GM23338 (cell line): ENCODE data around the gene UBC. TPM values are rescaled to one million over a fixed set of nuclear protein-coding genes. Genes with fewer than 3 reads are reported as not detected.

Experiments
- ATAC-seq: fragments of 200-7000 bp; cut with Tn5 transposase; 3 replicates; pipeline ENCODE4 v1.9.1; 2020
- DNase-seq: peaks from one replicate; pipeline ENCODE4 v3.0.0-alpha.2; 2015; ENCODE audit warnings: low spot score
- H2AFZ ChIP-seq: fragments of 200-600 bp; sonication (generic); 2 replicates; pipeline ENCODE4 v1.8.0; 2016; ENCODE audit warnings: antibody characterized with exemption, mild to moderate bottlenecking, moderate library complexity
- H3F3A ChIP-seq: fragments of 200-600 bp; sonication (generic); replicated peaks from 2 replicates; pipeline ENCODE4 v1.8.0; 2017; ENCODE audit warnings: antibody characterized with exemption, mixed run types, low read depth
- H3K27ac ChIP-seq: fragments of 200-600 bp; sonication (generic); 2 replicates; pipeline ENCODE4 v1.6.1; 2016; ENCODE audit warnings: low read depth
- H3K27me3 ChIP-seq: fragments of 200-600 bp; sonication (generic); 2 replicates; pipeline ENCODE4 v1.8.0; 2016; ENCODE audit warnings: mild to moderate bottlenecking, mixed run types, moderate library complexity; ENCODE audit not compliant: insufficient read depth
- H3K36me3 ChIP-seq: fragments of 200-600 bp; sonication (generic); 2 replicates; pipeline ENCODE4 v1.8.0; 2016; ENCODE audit warnings: mild to moderate bottlenecking; ENCODE audit not compliant: insufficient read depth
- H3K4me1 ChIP-seq: fragments of 200-600 bp; sonication (generic); 2 replicates; pipeline ENCODE4 v1.8.0; 2016; ENCODE audit warnings: mild to moderate bottlenecking, moderate library complexity; ENCODE audit not compliant: insufficient read depth
- H3K4me2 ChIP-seq: fragments of 200-600 bp; sonication (generic); 2 replicates; pipeline ENCODE4 v1.7.1; 2017; ENCODE audit warnings: mixed run types
- H3K4me3 ChIP-seq: fragments of 200-600 bp; sonication (generic); 2 replicates; pipeline ENCODE4 v1.6.1; 2016; ENCODE audit warnings: mixed run types
- H3K79me2 ChIP-seq: fragments of 200-600 bp; sonication (generic); replicated peaks from 2 replicates; pipeline ENCODE4 v1.8.0; 2017; ENCODE audit warnings: mild to moderate bottlenecking; ENCODE audit not compliant: insufficient read depth
- H3K9me2 ChIP-seq: fragments of 200-600 bp; sonication (generic); 2 replicates; pipeline ENCODE4 v1.8.0; 2017; ENCODE audit not compliant: insufficient read depth
- H4K20me1 ChIP-seq: fragments of 200-600 bp; sonication (generic); replicated peaks from 2 replicates; pipeline ENCODE4 v1.8.0; 2017; ENCODE audit warnings: mild to moderate bottlenecking; ENCODE audit not compliant: insufficient read depth
- H3K27ac Mint-ChIP-seq: 2 replicates; pipeline ENCODE4 v1.8.0; 2020; ENCODE audit warnings: inconsistent platforms, mild to moderate bottlenecking, moderate library complexity, mixed read lengths
- H3K27me3 Mint-ChIP-seq: 3 replicates; pipeline ENCODE4 v1.8.0; 2022; ENCODE audit warnings: low read depth, mild to moderate bottlenecking, moderate library complexity, mixed read lengths, inconsistent platforms; ENCODE audit not compliant: insufficient read depth, poor library complexity
- H3K36me3 Mint-ChIP-seq: 3 replicates; pipeline ENCODE4 v1.8.0; 2021; ENCODE audit warnings: low read depth, mild to moderate bottlenecking, inconsistent platforms, moderate library complexity, mixed read lengths
- H3K4me1 Mint-ChIP-seq: 3 replicates; pipeline ENCODE4 v1.8.0; 2020; ENCODE audit warnings: mild to moderate bottlenecking, inconsistent platforms, mixed read lengths
- H3K4me3 Mint-ChIP-seq: 3 replicates; pipeline ENCODE4 v1.8.0; 2021; ENCODE audit warnings: moderate library complexity, mild to moderate bottlenecking, inconsistent platforms, mixed read lengths
- H3K9me3 Mint-ChIP-seq: 3 replicates; pipeline ENCODE4 v1.8.0; 2020; ENCODE audit warnings: moderate library complexity, mild to moderate bottlenecking, inconsistent platforms, mixed read lengths
- CREB1 ChIP-seq: fragments of 250-450 bp; sonication (Bioruptor Pico); IDR thresholded peaks from 2 replicates; pipeline ENCODE4 v1.5.0; 2020; ENCODE audit warnings: low read depth, mild to moderate bottlenecking, moderate library complexity
- CTCF ChIP-seq, 2 experiments: fragments of 200-600 bp in 1 of 2; sonication (generic) in 1 of 2; conservative IDR thresholded peaks; 2 replicates each; pipeline versions ENCODE4 v1.5.1 to v1.6.1; 2016 to 2017; ENCODE audit warnings: antibody characterized with exemption in 2 of 2, low read depth in 2 of 2, mild to moderate bottlenecking in 2 of 2, moderate library complexity in 1 of 2
- EZH2 ChIP-seq: fragments of 200-600 bp; sonication (generic); IDR thresholded peaks from one replicate; pipeline ENCODE4 v1.8.0; 2017; ENCODE audit warnings: antibody characterized with exemption, mild to moderate bottlenecking, low read depth; ENCODE audit not compliant: unreplicated experiment
- EZH2phosphoT487 ChIP-seq: fragments of 200-600 bp; sonication (generic); IDR thresholded peaks from one replicate; pipeline ENCODE4 v1.8.1; 2018; ENCODE audit warnings: antibody characterized with exemption; ENCODE audit not compliant: unreplicated experiment
- JUNB ChIP-seq: IDR thresholded peaks from one replicate; pipeline ENCODE4 v1.6.1; 2016; ENCODE audit warnings: antibody characterized with exemption; ENCODE audit not compliant: unreplicated experiment
- NANOG ChIP-seq: IDR thresholded peaks from 2 replicates; pipeline ENCODE4 v1.6.1; 2016; ENCODE audit warnings: antibody characterized with exemption, borderline replicate concordance
- POLR2AphosphoS5 ChIP-seq: IDR thresholded peaks from 2 replicates; pipeline ENCODE4 v1.6.1; 2016; ENCODE audit warnings: antibody characterized with exemption, low read depth
- STAT1 ChIP-seq: IDR thresholded peaks from one replicate; pipeline ENCODE4 v1.6.1; 2016; ENCODE audit warnings: antibody characterized with exemption; ENCODE audit not compliant: unreplicated experiment
- ZNF114 ChIP-seq: fragments of 250-450 bp; sonication (Bioruptor Pico); IDR thresholded peaks from 2 replicates; pipeline ENCODE4 v1.5.0; 2020; ENCODE audit warnings: mild to moderate bottlenecking, moderate library complexity
- ZNF331 ChIP-seq: fragments of 250-450 bp; sonication (Bioruptor Pico); IDR thresholded peaks from 2 replicates; pipeline ENCODE4 v1.5.0; 2020; ENCODE audit warnings: low read depth, mild to moderate bottlenecking, moderate library complexity
- polyA plus RNA-seq: library from polyadenylated mRNA; unstranded; fragments of >200 nt; fragmentation: Nextera tagmentation; extraction: Ambion mirVana; gene quantifications from 2 replicates; pipeline ENCODE4 v1.2.1, GENCODE V29; 2016
- total RNA-seq: library from RNA; depleted of rRNA; stranded (reverse); fragments of >200 nt; shearing (Covaris generic); gene quantifications from 2 replicates; pipeline ENCODE4 v1.2.3, GENCODE V29; 2014
- TF ChIP-seq, protein P1 (sequence below): IDR thresholded peaks from one replicate; pipeline ENCODE4 v1.6.1; 2018; ENCODE audit warnings: antibody characterized with exemption; ENCODE audit not compliant: unreplicated experiment
- TF ChIP-seq, protein P2 (sequence below): IDR thresholded peaks from 2 replicates; pipeline ENCODE4 v1.6.1; 2016; ENCODE audit warnings: antibody characterized with exemption

The UBC gene
- total and polyA plus RNA-seq, 2 experiments from 2014 or later = 511 to 665 TPM

DNA sequence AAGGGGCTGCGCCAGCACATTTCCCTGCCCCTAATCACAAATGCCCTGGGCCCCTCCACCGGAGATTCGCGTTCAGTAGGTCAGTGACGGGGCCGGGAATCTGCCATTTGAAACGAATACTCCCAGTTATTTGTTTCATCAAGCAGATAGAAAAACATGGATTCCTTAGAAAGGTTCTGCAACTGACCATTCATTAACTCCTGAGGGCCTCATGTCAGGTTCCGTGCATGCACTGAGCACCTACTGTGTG lies 25.6 kb upstream of the UBC start:
- no peak for ATAC-seq
- peaks cover 17% of the 10 kb centered on the region for H3K36me3 Mint-ChIP-seq
- H3K4me1 Mint-ChIP-seq = peaks cover 11% of the 10 kb centered on the region; the same call in 1 of the 3 replicates
- H3K27me3 Mint-ChIP-seq = peaks cover 7% of the 10 kb centered on the region
- no peak overlapping the region for H3K4me3 Mint-ChIP-seq
- Histone ChIP-seq H3K27ac (peak overlapping the region; percentile 91), H4K20me1 (no peaks in the 10 kb centered on the region), H3K36me3 (peaks cover 3% of the 10 kb centered on the region; the same call in 1 of the 2 replicates), H3K79me2 (no peaks in the 10 kb centered on the region), H2AFZ (no peak overlapping the region), H3K4me3 (peak overlapping the region; percentile 53), H3K4me1 (peaks cover 11% of the 10 kb centered on the region; the same call in 1 of the 2 replicates), H3K27me3 (no peaks in the 10 kb centered on the region), H3K4me2 (peak overlapping the region; percentile 78), H3K9me2 (no peaks in the 10 kb centered on the region), H3F3A (peaks cover 9% of the 10 kb centered on the region)
- TF ChIP-seq CTCF (conservative IDR thresholded peaks at IDR 0.05; ENCODE audit: low read depth in 2 of 2) = no peak
- TF ChIP-seq NANOG = 0 out of 2 replicates have a peak, but pooled peaks have one; percentile 29
- no peak overlapping the region for H3K27ac Mint-ChIP-seq
- no peaks in the 10 kb centered on the region; the same call in 2 of the 3 replicates for H3K9me3 Mint-ChIP-seq
- DNase-seq = no peak

DNA sequence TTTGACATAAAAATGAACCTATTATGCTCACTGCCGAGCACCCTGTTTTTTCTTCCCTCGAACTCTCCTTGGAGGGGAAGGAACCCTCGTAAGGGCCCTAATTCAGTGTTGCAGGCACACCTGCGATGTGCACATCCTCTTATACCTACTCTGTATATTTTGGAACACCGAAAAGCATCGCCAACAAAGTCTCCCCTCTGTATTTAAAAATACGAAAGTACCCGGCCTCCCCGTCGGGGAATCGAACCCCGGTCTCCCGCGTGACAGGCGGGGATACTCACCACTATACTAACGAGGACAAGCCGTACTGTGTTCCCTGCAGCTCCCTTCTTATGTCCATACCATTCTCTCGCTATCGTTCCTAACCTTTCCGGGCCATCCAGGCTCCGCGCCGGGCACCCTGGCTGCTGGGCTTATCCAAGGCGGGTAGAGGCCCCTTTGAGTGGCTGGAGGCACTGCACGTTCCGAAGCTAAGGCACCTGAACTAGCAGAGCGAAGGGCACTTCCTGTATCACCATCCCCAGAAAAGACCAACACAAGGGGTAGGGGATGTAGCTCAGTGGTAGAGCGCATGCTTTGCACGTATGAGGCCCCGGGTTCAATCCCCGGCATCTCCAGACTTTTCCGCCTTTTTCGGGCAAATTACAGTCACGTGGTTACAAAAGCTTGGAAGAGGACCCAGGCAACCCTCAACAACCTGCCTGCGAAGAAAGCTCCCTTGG lies 25.1 kb upstream of the UBC start:
- no peaks in the 10 kb centered on the region for H4K20me1 ChIP-seq
- Mint-ChIP-seq H3K27ac (no peak overlapping the region), H3K9me3 (no peaks in the 10 kb centered on the region; the same call in 2 of the 3 replicates), H3K4me3 (no peak overlapping the region), H3K4me1 (peaks cover 11% of the 10 kb centered on the region; the same call in 1 of the 3 replicates), H3K27me3 (peaks cover 7% of the 10 kb centered on the region), H3K36me3 (peaks cover 14% of the 10 kb centered on the region)
- H3K4me3 ChIP-seq = peak overlapping the region; percentile 53
- peaks cover 9% of the 10 kb centered on the region for H3F3A ChIP-seq
- peak overlapping the region; percentile 91 for H3K27ac ChIP-seq
- H3K9me2 ChIP-seq = no peaks in the 10 kb centered on the region
- peak; percentile 79 for ATAC-seq
- H3K79me2 ChIP-seq = no peaks in the 10 kb centered on the region
- no peak overlapping the region for H2AFZ ChIP-seq
- H3K4me1 ChIP-seq = peaks cover 11% of the 10 kb centered on the region; the same call in 1 of the 2 replicates
- peaks cover 3% of the 10 kb centered on the region; the same call in 1 of the 2 replicates for H3K36me3 ChIP-seq
- peak; percentile 95 for DNase-seq
- H3K27me3 ChIP-seq = no peaks in the 10 kb centered on the region
- H3K4me2 ChIP-seq = peak overlapping the region; percentile 78
- TF ChIP-seq ZNF331 (no peak), CREB1 (CRISPR knock-in tag) (peak; percentile 50; the same call in 1 of the 2 replicates), ZNF114 (CRISPR knock-in tag) (no peak), EZH2phosphoT487 (no peak), STAT1 (no peak), JUNB (peak; percentile 10), NANOG (no peak), POLR2AphosphoS5 (peak; percentile 55), EZH2 (no peak)
- TF ChIP-seq, protein P1, sequence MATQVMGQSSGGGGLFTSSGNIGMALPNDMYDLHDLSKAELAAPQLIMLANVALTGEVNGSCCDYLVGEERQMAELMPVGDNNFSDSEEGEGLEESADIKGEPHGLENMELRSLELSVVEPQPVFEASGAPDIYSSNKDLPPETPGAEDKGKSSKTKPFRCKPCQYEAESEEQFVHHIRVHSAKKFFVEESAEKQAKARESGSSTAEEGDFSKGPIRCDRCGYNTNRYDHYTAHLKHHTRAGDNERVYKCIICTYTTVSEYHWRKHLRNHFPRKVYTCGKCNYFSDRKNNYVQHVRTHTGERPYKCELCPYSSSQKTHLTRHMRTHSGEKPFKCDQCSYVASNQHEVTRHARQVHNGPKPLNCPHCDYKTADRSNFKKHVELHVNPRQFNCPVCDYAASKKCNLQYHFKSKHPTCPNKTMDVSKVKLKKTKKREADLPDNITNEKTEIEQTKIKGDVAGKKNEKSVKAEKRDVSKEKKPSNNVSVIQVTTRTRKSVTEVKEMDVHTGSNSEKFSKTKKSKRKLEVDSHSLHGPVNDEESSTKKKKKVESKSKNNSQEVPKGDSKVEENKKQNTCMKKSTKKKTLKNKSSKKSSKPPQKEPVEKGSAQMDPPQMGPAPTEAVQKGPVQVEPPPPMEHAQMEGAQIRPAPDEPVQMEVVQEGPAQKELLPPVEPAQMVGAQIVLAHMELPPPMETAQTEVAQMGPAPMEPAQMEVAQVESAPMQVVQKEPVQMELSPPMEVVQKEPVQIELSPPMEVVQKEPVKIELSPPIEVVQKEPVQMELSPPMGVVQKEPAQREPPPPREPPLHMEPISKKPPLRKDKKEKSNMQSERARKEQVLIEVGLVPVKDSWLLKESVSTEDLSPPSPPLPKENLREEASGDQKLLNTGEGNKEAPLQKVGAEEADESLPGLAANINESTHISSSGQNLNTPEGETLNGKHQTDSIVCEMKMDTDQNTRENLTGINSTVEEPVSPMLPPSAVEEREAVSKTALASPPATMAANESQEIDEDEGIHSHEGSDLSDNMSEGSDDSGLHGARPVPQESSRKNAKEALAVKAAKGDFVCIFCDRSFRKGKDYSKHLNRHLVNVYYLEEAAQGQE = no peak
- TF ChIP-seq, protein P2, sequence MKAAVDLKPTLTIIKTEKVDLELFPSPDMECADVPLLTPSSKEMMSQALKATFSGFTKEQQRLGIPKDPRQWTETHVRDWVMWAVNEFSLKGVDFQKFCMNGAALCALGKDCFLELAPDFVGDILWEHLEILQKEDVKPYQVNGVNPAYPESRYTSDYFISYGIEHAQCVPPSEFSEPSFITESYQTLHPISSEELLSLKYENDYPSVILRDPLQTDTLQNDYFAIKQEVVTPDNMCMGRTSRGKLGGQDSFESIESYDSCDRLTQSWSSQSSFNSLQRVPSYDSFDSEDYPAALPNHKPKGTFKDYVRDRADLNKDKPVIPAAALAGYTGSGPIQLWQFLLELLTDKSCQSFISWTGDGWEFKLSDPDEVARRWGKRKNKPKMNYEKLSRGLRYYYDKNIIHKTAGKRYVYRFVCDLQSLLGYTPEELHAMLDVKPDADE = peak; percentile 21
